ENCODE results near the gene TRAF2.
"Not testable (repeated sequence)": the region's sequence is repeated elsewhere in the genome, so short reads cannot be mapped to it uniquely, and the experiment has no call there.

TRAF2 gene

GRCh38 chr9:136885950-136886578 is at the start of gene TRAF2:
TRAF2 (plus strand) TSS chr9:136886516; CDS start chr9:136898741, 12,225 bp downstream.
- DNase-seq (ENCODE audit: low read depth in 3 of 3, low spot score in 1 of 3), result peak; percentile 94 to 97 (median 95)

GRCh38 chr9:136837146-136837855 is 49.0 kb upstream of the TRAF2 start:
- DNase-seq (ENCODE audit: low read depth in 3 of 3, low spot score in 1 of 3), result no peak

GRCh38 chr9:136837856-136838277 is 48.4 kb upstream of the TRAF2 start:
- DNase-seq (ENCODE audit: low read depth in 3 of 3, low spot score in 1 of 3), result not testable (repeated sequence)

GRCh38 chr9:136838314-136839228 is 47.7 kb upstream of the TRAF2 start:
- no peak for DNase-seq (ENCODE audit: low read depth in 3 of 3, low spot score in 1 of 3)

DNA sequence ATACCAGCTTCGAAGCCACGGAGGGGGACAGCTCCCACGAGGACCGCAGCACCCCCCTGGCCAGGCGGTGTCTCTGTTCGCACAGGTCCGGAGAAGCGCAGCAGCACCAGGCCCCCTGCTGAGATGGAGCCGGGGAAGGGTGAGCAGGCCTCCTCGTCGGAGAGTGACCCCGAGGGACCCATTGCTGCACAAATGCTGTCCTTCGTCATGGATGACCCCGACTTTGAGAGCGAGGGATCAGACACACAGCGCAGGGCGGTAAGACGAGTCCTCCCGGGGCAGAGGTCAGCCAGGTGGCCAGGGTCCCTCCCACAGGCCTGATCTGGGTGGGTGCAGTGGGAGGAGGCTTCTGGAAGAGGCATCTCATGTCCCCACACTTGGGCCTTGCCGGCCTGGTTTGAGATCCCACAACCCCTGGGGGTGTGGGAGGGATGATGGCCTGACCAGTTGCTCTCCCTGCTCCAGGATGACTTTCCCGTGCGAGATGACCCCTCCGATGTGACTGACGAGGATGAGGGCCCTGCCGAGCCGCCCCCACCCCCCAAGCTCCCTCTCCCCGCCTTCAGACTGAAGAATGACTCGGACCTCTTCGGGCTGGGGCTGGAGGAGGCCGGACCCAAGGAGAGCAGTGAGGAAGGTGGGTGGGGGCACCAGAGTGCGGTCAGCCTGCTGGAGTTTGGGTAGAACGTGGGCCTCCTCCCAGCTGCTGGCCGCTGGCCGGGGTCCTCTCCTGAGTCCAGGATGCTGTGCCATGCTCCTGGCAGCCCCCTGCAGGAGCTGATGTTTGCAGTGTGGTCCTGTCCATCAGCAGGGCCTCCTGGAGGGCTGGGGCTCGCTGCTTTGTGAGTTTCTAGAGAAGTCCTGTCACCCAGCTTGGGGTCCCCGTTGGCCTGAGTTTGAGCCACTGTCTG is 46.8 kb upstream of the TRAF2 start:
- no peak for DNase-seq (ENCODE audit: low read depth in 3 of 3, low spot score in 1 of 3)

GRCh38 chr9:136840140-136840876 is 46.0 kb upstream of the TRAF2 start:
- DNase-seq (ENCODE audit: low read depth in 3 of 3, low spot score in 1 of 3), result no peak

DNA sequence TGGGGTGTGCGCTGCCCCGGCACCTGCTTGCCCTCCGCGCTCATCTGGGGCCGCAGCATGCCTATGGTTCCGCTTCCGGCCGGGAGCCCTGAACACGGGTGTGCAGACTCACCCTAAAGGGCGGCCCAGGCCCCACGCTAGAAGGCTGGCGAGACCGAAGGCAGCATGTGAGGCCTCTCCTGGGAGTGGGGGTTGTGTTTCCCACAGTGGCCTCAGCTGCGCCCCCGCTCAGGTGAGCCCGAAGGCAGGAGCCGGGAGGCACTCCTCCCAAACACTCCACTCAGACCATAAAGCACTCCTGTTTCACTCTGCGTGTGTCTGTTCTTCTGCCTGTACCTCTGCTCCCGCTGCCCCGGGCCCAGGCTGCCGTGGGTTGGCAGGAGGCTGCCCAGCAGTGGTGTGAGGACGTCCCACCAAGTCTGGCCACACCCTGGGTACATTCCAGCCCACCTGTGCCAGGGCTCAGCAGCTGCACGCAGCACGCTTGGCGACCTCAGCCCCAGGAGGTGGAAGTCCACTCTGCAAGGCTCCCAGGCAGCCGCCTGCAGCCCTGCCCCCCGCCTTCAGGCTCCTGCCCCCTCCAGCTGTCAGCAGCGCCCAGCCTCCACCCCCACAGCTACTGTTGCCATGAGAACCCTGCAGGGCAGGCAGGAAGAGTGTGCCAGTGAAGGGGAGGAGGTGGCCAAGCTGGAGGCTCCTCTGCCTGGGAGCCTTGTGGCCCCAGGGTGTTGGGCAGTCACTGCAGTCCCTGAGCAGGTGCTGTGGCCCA is 45.3 kb upstream of the TRAF2 start:
- DNase-seq (ENCODE audit: low read depth in 3 of 3, low spot score in 1 of 3), result no peak

- not testable (repeated sequence) for DNase-seq (ENCODE audit: low read depth in 3 of 3, low spot score in 1 of 3)
These were observed 44.5 kb upstream of the TRAF2 start for GRCh38 chr9:136841646-136842379.

GRCh38 chr9:136842380-136842948 is 43.9 kb upstream of the TRAF2 start, which contains the start of gene AJM1:
AJM1 (plus strand) TSS chr9:136842478; CDS start chr9:136844415, 1,937 bp downstream.
- DNase-seq (ENCODE audit: low read depth in 3 of 3, low spot score in 1 of 3), result peak; percentile 52 to 71 (median 53)

- not testable (repeated sequence) for DNase-seq (ENCODE audit: low read depth in 3 of 3, low spot score in 1 of 3)
These were observed 43.0 kb upstream of the TRAF2 start for GRCh38 chr9:136843159-136843800.

DNA sequence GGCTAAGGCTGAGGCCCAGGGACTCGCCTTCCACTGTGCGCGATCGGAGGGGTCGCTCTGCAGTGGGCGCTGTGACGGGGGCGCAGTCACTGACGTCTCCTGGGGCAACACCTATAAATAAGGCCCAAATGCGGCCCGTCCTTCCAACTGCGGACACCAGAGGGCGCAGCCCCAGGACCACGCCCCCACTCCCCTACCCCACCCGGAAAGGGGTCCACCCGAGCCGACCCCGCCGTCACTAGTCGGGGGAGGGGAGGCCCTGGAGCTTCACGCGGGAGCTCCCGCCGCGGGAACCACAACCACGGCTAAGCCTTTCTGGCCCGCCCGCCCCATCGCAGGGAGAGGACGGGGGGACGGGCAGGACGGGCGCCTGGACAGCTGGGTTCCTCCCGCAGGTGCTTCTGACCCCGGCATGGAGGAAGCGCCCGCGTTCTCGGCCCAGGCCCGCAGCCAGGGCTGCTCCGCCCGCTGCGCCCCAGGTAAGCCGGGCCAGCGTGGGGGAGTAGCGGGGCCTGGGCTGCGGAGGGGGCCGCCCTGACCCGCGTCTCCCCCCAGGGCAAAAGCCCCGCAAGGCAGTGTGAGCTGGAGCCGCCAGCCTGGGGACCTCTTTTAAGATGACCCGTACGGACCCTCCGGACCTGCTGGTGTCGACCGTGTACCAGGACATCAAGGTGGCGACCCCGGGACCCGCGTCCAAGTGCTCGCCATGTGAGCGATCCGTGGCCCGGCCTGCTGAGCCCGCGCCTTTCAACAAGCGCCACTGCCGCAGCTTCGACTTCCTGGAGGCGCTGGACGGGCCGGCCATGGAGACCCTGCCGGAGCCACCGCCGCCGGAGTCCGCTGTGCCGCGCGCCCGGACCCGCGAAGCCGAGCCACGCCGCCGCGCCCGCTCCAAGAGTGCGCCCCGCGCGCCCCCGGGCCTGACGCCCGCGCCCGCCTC is 42.2 kb upstream of the TRAF2 start:
- DNase-seq (ENCODE audit: low read depth in 3 of 3, low spot score in 1 of 3), result peak in 2 of 3 donors; percentile 36 to 60

- DNase-seq (ENCODE audit: low read depth in 3 of 3, low spot score in 1 of 3), result no peak
These were observed 41.4 kb upstream of the TRAF2 start for GRCh38 chr9:136844761-136845464.

DNA sequence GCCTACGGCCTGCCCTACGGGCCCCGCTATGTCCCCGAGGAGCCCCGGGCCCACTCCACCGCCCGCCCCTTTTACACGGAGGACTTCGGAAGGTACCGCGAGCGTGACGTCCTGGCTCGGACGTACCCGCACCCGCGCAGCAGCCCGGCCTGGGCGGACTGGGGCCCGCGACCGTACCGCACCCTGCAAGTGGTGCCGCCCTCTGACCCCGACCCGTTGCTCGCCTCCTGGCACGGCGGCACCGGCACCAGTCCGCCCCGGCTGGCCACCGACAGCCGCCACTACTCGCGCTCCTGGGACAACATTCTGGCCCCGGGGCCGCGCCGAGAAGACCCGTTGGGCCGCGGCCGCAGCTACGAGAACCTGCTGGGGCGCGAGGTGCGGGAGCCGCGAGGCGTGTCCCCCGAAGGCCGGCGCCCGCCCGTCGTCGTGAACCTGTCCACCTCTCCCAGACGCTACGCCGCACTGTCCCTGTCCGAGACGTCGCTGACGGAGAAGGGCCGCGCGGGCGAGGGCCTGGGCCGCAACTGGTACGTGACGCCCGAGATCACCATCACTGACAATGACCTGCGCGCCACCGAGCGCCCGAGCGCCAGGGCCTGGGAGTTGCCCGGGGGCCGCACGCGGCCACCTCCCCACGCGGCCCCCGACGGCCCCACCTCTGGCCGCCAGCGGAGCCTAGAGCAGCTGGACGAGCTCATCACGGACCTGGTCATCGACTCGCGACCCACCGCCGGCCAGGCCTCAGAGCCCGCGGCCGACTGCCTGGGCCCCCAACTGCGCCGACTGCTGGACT is 40.7 kb upstream of the TRAF2 start:
- no peak for DNase-seq (ENCODE audit: low read depth in 3 of 3, low spot score in 1 of 3)

- no peak for DNase-seq (ENCODE audit: low read depth in 3 of 3, low spot score in 1 of 3)
These were observed 39.8 kb upstream of the TRAF2 start for GRCh38 chr9:136846376-136847087.
